ENCODE measurements around the gene CHST15.

CHST15 gene

DNA sequence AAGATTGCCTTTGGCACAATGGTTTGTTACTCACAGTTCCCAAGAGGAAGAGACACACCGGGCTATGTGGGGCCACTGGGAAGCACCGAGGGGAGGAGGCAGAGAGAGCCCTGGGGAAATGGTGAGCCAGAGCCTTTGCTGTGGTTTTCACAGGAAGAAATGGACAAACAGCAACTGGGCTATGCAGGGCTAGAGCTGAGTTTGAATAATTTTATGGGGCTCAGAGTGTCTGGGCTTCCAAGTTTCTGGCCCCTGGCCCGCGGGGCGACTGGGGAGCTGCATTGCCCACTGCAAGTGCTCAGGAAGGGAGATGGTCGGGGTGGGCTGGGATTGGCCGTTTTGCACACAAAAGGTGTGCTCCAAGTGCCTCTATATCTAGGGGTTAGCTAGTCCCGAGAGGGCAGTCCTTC lies 92.6 kb downstream of the CHST15 start:
- no peak for FAIRE-seq
- peak; percentile 38 for DNase-seq (ENCODE audit: low spot score)

DNA sequence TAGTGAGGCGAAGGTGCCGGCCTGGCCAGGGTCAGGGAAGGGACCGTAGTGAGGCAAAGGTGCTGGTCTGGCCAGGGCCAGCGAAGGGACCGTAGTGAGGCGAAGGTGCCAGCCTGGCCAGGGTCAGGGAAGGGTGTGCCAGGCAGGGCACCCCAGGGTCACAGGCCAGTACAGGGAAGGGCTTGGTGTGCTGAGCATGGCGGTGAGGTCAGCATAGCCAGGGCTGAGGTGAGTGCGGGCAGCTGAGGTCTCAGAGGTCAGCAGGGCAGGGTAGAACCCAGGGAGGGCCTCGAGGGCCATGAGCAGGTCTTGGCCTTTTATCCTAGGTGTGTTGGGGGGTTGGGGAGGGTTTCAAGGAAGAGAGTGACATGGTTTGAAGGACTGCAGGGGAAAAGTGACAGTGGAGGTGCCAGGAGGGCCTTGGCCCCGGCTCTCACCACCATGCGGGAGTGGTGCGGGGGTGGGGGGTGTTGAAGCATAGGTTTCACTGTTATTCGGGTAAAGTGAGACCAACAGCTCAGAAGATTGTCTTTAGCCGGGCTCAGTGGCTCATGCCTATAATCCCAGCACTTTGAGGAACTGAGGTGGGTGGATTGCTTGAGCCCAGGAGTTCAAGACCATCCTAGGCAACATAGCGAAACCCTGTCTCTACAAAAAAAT lies 93.3 kb downstream of the CHST15 start:
- no peak for DNase-seq (ENCODE audit: low spot score)
- FAIRE-seq: no peak

DNA sequence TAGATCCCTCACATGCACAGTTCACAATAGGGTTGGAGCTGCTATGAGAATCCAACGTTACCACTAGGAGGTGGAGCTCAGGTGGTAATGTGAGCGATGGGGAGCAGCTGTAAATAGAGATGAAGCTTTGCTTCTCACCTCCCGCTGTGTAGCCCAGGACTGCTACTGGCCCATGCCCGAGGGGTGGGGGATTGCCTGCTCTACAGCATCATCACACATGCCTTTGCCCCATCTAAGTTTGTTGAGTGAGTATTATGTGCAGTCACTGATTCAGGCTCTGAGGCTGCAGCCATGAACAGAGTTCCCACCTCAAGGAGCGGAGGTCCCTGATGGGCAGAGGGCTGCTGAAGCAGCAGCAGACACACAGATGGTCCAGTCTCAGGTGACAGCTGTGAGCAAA lies 94.1 kb downstream of the CHST15 start:
- no peak for DNase-seq (ENCODE audit: low spot score)
- FAIRE-seq: no peak

DNA sequence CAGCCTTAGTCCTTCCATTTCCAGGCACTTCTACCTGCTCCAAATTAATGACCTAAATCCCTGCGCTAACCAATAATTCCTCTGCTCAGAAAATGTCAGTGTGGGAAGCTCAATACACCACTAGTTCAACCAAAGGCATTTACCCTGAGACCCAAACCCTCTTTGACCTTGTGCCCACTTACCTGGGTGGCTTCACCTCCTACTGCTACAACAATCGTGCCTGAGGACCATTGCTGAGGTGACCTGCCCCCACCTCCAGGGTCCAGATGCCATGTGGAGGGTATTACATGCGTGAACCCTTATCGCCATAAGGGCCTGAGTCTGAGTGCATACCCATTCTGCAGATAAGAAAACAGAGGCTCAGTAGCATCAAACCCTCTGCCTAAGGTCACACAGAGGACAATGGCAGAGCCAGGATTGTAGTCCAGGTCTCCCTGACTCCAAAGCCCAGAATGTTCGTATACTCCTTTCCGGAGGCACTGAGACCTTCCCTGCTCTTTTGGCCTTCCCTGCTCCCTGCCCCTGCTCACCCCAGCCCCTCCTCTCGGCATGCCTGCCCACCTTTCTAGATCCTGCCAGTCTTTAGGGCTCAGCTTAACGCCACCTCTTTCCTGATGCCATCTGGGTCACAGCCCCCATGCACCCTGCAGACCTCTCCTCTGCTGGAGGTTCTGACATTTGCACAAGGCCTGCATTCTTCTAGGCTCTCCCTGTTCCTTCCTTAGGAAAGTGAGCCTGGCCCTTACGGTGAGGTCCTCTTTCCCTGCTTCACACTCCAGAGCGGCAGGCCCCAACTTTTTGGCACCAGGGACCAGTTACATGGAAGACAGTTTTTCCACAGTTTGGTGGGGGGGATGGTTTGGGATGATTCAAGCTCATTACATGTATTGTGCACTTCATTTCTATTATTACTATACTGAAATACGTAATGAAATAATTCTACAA lies 94.9 kb downstream of the CHST15 start:
- FAIRE-seq (no peak), DNase-seq (ENCODE audit: low spot score) (no peak)

DNA sequence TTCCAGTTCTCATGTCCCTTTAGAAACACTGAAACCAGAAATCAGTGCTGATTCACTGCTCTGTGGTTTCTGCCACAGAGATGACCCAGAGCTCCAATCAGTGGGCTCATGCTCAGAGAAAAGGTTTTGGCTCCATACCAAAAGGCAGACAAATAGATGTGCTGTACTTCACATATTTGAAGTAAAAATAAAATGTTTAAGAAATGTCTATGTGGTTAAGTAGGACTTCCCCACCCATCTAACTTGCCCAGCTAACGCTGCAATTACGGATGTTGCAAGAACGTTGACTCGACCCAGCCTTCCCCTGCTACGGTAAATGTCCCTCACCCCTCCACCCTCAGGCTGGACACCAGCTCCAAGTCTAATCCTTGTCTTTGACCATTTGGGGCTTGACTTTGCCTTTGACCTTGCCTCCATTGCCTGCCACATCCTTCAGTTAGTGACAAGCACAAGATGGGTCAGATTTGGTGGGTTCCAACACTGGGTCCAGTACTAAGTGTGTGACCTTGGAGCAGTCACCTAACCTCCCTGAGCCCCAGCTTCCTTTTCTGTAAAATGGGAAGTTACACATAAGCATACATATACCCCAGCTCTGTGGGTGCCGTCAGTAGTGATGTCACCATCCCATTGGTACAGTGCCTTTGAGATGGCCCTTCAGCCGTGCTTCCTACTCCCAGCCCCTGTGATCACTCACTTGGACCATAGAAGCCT lies 95.8 kb downstream of the CHST15 start:
- DNase-seq (ENCODE audit: low spot score) (peak; percentile 76), FAIRE-seq (peak; percentile 79)

DNA sequence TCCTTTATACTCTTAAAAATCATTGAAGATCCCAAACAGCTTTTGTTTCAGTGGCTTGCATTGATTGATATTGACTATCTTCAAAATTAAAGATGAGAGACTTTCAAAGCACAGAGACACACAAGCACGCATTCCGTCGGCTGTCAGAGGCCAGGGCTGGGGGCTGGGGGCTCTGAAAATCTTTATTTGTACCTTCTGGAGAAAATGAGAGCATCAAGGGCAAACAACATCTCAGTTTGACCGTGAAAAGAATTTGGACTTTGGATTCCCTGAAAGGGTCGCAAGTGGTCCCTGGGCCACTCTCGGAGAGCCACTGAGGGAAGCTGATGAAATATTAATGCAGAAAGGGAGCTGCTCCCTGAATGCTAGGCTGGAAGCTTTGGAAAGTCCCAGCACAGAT lies 96.4 kb downstream of the CHST15 start:
- no peak for FAIRE-seq
- no peak for DNase-seq (ENCODE audit: low spot score)

DNA sequence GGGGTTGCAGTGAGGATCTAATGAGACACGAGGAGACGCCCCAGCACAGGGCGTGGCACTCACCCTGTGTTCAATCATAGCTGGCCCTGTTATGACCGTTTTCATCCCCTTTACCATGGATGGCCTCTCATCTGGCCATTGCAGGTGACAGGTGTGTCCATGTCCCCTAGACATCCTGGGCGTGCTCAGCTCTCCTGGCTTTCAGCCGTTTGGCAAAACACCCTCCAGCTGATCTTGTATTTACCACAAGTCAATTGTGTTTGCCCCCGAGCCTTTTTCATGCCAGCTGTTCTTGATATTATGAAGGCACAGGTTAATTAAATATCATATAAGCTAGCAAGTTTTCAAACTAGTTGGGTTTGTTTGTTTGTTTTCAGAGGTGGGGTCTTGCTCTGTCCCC lies 97.1 kb downstream of the CHST15 start:
- FAIRE-seq (no peak), DNase-seq (ENCODE audit: low spot score) (no peak)

DNA sequence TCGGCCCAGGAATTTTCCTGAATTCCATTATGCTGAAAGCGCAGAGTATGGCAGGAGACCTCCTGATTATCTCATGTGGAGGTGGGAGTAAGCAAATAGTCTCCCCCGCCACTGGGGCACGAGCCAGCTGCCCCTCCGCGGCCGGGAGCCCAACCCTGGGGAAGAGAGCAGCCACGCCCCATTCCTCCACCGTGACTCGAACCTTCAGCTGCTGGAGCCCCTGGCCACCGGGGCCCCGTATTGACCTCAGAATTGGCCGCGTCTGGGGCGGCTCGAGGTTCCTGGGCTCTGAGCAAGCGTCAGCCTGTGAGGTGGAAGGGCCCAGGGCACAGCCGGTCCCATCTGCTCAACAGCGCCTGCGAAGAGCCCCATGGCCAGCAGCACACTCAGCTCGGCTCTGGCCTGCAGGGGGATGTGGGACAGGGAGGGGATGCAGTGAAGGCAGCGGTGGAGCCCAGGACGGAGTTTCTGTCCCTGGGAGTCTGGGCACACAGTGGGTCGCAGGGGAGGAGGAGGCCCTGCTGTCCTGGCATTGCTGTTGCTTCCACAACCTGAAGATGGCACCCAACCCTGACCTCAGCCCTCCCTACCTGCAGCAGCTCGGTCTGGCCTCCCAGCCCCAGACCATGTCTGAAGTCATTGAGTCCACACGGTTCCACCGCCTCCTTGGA lies 97.8 kb downstream of the CHST15 start:
- FAIRE-seq (peak; percentile 92), DNase-seq (ENCODE audit: low spot score) (peak; percentile 79)

DNA sequence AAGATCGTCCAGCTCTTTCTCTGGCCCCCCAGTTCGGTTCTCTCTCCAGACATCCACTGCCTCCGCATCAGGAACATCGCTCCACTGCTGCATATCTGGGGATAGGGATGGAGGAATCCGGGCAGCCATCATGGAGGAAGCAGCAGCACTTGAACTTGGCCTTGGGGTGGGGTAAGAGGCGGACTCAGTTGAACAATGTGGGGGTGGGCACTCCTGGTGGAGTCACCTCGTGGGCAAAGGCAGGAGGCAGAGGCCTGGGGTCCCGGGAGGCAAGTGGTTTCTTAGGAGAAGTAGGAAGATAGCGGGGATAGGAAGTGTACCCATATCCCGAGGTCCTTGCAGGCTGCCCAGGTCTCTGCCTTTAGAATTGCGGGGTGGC lies 98.3 kb downstream of the CHST15 start:
- FAIRE-seq: no peak
- DNase-seq (ENCODE audit: low spot score): peak; percentile 47

DNA sequence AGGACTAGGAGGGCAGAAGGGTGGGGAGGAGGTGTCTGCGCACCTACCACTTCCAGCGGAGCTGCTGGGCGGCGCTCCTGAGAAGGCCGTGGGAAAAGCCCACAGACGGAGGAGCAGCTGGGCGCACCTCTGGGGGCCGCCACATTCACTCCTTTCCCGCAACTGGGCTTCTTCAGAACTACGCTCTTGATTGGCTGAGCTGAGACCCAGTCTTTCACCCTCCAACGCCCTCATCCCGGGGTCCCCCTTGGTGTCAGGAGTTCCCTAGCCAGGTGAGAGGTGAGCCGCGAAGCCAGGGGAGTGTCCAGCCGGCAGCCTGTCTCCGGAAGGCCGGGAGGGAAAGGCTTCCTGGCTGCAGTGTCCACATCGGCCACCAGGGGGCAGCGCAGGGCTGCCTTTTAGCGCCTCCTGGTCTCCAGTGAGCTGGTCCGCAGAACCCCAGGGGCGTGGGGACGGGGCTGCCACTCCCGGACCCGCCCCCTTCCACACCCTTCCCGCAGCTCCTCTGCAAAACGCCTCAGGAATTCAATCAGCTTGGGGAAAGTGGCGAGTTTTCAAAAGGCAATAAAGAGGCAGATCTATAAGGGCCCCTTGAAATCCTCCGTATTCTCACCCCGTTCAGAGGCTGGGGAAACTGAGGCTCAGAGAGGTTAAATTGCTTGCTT lies 98.8 kb downstream of the CHST15 start:
- DNase-seq (ENCODE audit: low spot score): peak; percentile 89
- FAIRE-seq: peak; percentile 55

DNA sequence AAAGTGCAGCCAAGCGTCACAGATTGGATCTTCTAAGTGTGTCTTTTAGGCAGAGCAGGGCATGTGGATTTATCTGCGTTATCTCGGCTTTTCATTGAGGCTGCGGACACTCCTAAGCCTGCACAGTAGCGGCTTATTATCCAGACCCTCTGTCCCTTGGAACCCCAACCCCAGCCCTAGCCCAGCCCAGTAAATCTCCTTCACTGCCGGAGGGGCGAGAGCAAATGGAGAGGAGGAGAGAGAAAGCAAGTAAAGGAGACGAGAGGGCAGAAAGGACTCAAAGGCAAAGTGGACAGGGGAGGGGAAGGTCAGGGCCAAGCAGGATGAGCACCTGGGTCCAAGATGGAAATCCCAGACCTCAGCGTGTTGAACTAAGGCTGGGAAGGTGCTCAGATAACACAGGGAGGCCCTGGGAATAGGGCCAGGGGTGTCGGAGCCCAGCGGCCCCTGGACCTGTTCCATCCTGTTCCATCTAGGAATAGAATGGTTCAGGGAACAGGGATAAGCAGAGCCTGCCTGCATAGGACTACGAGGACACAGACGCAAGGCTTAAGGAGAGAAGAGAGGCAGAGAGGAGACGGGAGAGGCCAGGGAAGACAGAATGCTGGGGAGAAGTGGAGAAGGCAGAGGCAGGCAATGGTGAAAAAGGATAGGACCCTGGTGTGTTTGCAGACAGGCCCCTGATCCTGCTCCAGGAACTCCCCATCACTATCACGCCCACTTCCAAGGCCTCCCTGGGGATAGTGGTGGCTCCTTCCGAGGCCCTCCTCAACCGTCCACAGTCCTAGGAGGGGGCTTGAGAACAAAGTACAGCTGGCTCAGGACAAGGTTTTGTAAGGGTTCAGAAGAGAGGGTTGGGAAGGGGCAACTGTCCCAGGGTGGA lies 99.6 kb downstream of the CHST15 start:
- no peak for FAIRE-seq
- DNase-seq (ENCODE audit: low spot score): no peak

DNA sequence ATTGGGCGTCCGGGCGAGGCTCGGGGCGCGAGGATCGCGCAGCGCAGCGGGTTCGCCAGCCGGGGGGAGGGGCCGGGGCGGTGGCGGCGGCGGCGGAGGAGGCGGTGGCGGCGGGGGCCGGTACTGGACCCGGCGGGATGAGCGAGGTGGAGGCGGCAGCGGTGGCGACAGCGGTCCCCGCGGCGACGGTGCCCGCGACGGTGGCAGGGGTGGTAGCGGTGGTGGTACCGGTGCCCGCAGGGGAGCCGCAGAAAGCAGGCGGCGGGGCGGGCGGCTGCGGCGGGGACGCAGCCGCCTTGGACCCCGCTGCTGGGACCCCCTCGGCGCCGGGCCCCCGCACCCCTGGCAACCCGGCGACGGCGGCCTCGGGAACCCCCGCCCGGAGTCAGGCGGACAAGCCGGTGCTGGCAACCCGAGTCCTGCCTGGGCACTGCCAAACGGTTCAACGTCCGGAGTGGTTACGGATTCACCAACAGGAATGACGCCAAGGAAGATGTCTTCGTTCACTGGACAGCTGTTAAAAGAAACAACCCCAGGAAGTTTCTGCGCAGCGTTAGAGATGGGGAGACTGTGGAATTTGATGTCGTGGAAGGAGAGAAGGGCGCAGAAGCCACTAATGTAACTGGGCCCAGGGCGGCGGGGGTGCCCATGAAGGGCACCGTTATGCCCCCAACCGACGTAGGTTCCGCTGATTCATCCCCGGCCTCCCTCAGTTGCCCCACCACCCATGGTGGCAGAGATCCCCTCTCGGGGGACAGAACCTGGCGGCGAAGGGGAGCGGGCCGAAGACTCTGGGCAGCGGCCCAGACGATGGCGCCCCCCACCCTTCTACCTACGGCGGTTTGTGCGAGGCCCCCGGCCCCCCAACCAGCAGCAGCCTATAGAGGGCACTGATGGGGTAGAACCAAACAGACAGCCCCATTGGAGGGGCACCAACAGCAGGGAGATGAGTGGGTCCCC lies 101.5 kb downstream of the CHST15 start:
- FAIRE-seq (no peak), DNase-seq (ENCODE audit: low spot score) (no peak)

DNA sequence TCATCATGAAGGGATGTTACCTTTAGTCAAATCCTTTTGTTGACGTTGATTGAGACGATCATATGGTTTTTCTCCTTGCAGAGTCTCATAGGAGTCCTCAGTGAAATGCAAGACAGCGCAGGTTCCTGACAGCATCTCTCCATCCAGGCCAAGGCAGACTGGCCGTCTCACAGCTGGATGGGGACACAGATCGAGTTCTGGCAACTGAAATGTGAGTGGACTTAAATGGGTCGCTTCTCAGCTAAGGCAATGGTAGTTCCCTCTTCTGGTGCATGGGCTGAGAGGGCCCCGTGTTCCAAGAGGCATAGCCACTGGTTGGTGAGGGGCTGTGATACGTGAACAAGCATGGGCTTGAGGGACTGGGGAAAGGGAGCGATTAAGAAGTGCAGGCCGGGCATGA lies 102.5 kb downstream of the CHST15 start:
- DNase-seq (ENCODE audit: low spot score) (no peak), FAIRE-seq (no peak)

DNA sequence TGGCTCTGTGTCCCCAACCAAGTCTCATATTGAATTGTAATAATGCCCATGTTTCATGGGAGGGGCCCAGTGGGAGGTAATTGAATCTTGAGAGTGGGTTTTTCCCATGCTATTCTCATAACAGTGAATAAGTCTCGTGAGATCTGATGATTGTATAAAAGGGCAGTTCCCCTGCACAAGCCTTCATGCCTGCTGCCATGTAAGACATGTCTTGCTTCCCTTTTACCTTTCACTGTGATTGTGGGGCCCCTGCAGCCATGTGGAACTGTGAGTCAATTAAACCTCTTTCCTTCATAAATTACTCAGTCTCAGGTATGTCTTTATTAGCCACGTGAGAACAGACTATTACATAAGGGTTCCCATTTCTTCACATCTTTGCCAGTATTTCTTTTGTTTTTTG lies 104.7 kb downstream of the CHST15 start:
- DNase-seq (ENCODE audit: low spot score) (no peak), FAIRE-seq (no peak)

DNA sequence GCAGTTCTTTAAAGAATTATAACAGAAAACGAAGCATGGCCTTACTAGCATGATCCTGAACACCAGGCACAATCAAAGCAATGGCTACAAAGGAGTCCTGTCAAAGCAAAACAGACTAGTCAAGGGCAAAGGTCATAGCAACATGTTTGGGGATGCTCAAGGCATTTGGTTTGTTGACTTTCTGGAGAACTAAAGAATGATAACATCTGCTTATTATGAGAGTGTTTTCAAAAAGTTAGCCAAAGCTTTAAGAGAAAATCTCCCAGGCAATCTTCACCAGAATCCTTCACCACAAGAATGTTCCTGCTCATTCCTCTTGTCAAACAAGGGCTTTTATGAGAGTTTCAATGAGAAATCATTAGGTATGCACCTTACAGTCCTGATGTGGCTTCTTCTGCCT lies 106.7 kb downstream of the CHST15 start:
- FAIRE-seq (no peak), DNase-seq (ENCODE audit: low spot score) (no peak)

DNA sequence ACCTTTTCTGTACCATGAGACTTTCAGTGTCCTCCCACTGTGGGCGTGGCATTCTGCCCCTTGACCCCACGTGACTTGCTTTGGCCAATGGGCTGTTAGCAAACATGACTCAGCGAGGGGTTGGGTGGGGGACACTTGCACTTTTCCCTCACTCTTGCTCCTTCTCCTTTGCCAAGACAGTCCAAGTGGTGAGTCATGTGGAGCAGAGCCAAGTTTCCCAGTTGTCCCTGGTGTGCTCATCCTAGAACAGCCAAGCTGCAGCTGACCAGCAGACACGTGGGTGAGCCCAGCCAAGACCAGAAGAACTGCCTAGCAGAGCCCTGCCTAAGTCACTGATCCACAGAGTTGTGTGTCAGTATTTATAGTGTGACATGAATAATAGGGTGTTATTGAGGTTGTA lies 119.0 kb downstream of the CHST15 start:
- DNase-seq (ENCODE audit: low spot score) (peak; percentile 63), FAIRE-seq (no peak)

DNA sequence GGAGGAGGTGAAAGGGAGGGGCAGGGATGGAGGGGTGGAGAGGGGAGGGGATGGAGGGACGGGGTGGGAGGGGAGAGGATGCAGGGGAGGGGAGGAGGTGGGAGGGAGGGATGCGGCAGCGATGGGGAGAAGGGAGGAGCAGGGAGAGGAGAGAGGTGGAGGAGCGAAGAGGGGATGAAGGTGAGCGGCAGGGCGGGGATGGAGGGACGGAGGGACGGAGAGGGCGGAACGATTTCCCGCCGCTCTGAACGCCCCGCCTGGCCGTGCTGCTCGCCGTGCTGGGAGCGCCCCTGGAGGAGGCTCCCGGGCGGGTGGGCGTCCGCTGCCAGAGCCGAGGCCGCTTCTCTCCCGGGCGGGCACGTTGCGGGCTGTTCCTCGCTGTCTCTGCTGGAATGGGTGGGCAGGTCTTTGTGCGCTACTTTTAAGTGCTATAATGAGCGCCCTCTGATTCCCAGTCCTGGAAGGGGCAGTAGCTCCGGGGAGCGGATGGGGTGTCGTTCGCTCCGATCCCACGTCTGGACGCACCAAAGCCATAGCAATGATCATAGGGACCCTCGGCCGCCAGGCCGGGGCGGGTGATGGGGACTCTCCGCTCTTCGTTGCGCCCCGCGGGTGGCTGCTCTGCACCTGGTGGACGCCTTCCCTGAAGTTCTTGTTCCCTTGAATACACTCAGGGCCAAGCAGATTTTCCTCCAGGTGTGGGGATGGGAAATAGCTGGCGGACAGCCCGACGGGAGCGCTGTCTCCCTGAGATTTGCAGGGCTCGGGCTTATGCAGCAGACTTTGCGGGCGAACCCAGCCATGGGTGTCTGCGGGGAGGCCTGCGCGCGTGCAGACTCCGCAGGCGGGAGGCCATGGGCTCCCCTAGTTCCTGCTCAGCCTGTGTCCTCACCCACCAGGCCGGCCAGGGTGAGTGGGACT lies 120.7 kb downstream of the CHST15 start:
- no peak for DNase-seq (ENCODE audit: low spot score)
- no peak for FAIRE-seq

DNA sequence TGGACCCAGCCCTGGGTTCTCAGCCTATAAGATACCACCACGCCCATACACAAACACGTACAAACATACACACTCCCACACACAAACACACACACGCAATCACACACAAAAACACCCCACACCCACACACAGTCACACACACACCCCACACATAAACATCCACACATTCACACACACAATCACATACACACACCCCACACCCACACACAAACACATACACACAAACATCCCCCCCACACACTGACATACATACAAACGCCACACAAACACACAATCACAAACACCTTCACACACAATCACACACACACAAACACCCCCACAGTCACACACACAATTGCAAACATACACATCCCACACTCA lies 122.5 kb downstream of the CHST15 start:
- DNase-seq (ENCODE audit: low spot score): no peak
- peak; percentile 95 for FAIRE-seq

Data from urothelium cell line (cell line).